H1 (cell line): ENCODE data around the gene SLC38A2. TPM values are rescaled to one million over a fixed set of nuclear protein-coding genes. Genes with fewer than 3 reads are reported as not detected.

Source experiments
- ASH2L ChIP-seq: fragments of 200-600, 300-600 bp; sonication (generic); IDR thresholded peaks from one replicate; pipeline ENCODE4 v1.7.1; 2017; ENCODE audit warnings: low read length
- BACH1 ChIP-seq: IDR thresholded peaks from 2 replicates; pipeline ENCODE4 v1.6.1; 2012; ENCODE audit warnings: low read length, improper control_type of control experiment
- CEBPB ChIP-seq: IDR thresholded peaks from 2 replicates; pipeline ENCODE4 v1.6.1; 2012; ENCODE audit warnings: low read depth, low read length
- CHD2 ChIP-seq: IDR thresholded peaks from 2 replicates; pipeline ENCODE4 v1.6.1; 2012; ENCODE audit warnings: low read length, improper control_type of control experiment
- CTBP2 ChIP-seq: IDR thresholded peaks from 2 replicates; pipeline ENCODE4 v1.7.0; 2011; ENCODE audit warnings: borderline replicate concordance, mild to moderate bottlenecking, moderate library complexity, mixed read lengths, low read length; ENCODE audit not compliant: insufficient read depth, insufficient read length
- EGR1 ChIP-seq: IDR thresholded peaks from 2 replicates; pipeline ENCODE4 v1.6.1; 2011; ENCODE audit warnings: low read depth, low read length, borderline replicate concordance
- EZH2 ChIP-seq: fragments of 200-600 bp; sonication (generic); IDR thresholded peaks from 2 replicates; pipeline ENCODE4 v1.7.1; 2012; ENCODE audit warnings: low read depth, mild to moderate bottlenecking, moderate library complexity, low read length, inconsistent platforms; ENCODE audit not compliant: severe bottlenecking
- GTF2F1 ChIP-seq: IDR thresholded peaks from 2 replicates; pipeline ENCODE4 v1.6.1; 2012; ENCODE audit warnings: low read depth, low read length, improper control_type of control experiment, borderline replicate concordance
- HDAC2 ChIP-seq, 2 experiments: fragments of 300-600 bp in 1 of 2; sonication (generic) in 1 of 2; IDR thresholded peaks; 2 replicates each; pipeline ENCODE4 v1.6.1; 2011 to 2012; ENCODE audit warnings: low read depth in 2 of 2, low read length in 2 of 2, mild to moderate bottlenecking in 2 of 2, moderate library complexity in 2 of 2, borderline replicate concordance in 1 of 2, inconsistent platforms in 1 of 2
- JUN ChIP-seq: IDR thresholded peaks from 2 replicates; pipeline ENCODE4 v1.6.1; 2011; ENCODE audit warnings: low read depth, mild to moderate bottlenecking, improper control_type of control experiment, low read length
- MAFK ChIP-seq: IDR thresholded peaks from 2 replicates; pipeline ENCODE4 v1.6.1; 2012; ENCODE audit warnings: low read depth, mild to moderate bottlenecking, improper control_type of control experiment, low read length
- MAX ChIP-seq: IDR thresholded peaks from 2 replicates; pipeline ENCODE4 v1.6.1; 2012; ENCODE audit warnings: inconsistent platforms
- PHF8 ChIP-seq: fragments of 200-600 bp; sonication (generic); conservative IDR thresholded peaks from 2 replicates; pipeline ENCODE4 v1.7.1; 2012; ENCODE audit warnings: low read depth, mild to moderate bottlenecking, inconsistent platforms, low read length, moderate library complexity
- POLR2A ChIP-seq, 2 experiments: IDR thresholded peaks; 1 replicate in 1 of 2; 2 replicates in 1 of 2; pipeline ENCODE4 v1.6.1; 2011; ENCODE audit warnings: low read depth in 2 of 2, low read length in 2 of 2, mild to moderate bottlenecking in 2 of 2; ENCODE audit errors: control extremely low read depth in 1 of 2
- SIN3A ChIP-seq, 2 experiments: IDR thresholded peaks in 1 of 2; conservative IDR thresholded peaks in 1 of 2; 2 replicates each; pipeline ENCODE4 v1.6.1; 2011 to 2012; ENCODE audit warnings: low read length in 2 of 2, improper control_type of control experiment in 1 of 2, low read depth in 1 of 2, mild to moderate bottlenecking in 1 of 2
- SIRT6 ChIP-seq: IDR thresholded peaks from one replicate; pipeline ENCODE4 v1.7.1; 2012; ENCODE audit warnings: low read length, inconsistent platforms
- TAF7 ChIP-seq: optimal IDR thresholded peaks from 2 replicates; pipeline ENCODE3; 2011; ENCODE audit warnings: low read depth, mild to moderate bottlenecking, inconsistent platforms, low read length, moderate library complexity, borderline replicate concordance
- TBP ChIP-seq: IDR thresholded peaks from 2 replicates; pipeline ENCODE4 v1.6.1; 2011; ENCODE audit warnings: low read depth, low read length, improper control_type of control experiment
- USF2 ChIP-seq: IDR thresholded peaks from 2 replicates; pipeline ENCODE4 v1.6.1; 2011; ENCODE audit warnings: low read length, improper control_type of control experiment
- YY1 ChIP-seq: IDR thresholded peaks from 2 replicates; pipeline ENCODE4 v1.6.1; 2011; ENCODE audit warnings: low read depth, mild to moderate bottlenecking, low read length
- polyA plus RNA-seq, 7 experiments: library from polyadenylated mRNA; depleted of rRNA in 3 of 7; stranded (reverse) in 5 of 7; unstranded in 2 of 7; fragments of >200 nt in 5 of 7; fragments of 200-250 nt in 2 of 7; gene quantifications; 1 replicate in 5 of 7; 2 replicates in 1 of 7; 4 replicates in 1 of 7; pipeline versions ENCODE4 v1.2.1 to v1.2.3, GENCODE V29; 2011 to 2013; ENCODE audit warnings: missing spikeins in 2 of 7, mixed read lengths in 2 of 7
- total RNA-seq: library from RNA; stranded (reverse); fragmentation: NEBNext Ultra II Directional; extraction: Animal tissue kit (Norgen Biotek cat#: 25700); gene quantifications from 2 replicates; pipeline ENCODE4 v1.2.1, GENCODE V29; 2021

SLC38A2 gene
- total and polyA plus RNA-seq, 2 of the 8 experiments (the other 6 are each of a cell fraction or from before 2014, with no cell fraction given): 163 to 684 TPM

- no peak for TF ChIP-seq EZH2
- TF ChIP-seq HDAC2 (IDR thresholded peaks at IDR 0.05; ENCODE audit: borderline replicate concordance in 1 of 2, low read depth in 2 of 2, low read length in 2 of 2): peak in 1 of 2 experiments; percentile 99; a peak in 3 of 4 replicates
- TF ChIP-seq JUN: no peak
- no peak for TF ChIP-seq CEBPB
- 0 out of 2 replicates have a peak, but pooled peaks have one; percentile 25 for TF ChIP-seq YY1
- TF ChIP-seq MAX: peak; percentile 86
- peak; percentile 51 for TF ChIP-seq CTBP2
- TF ChIP-seq EGR1: peak; percentile 15; the same call in 1 of the 2 replicates
- peak; percentile 57 to 72; a peak in 2 of 3 replicates for TF ChIP-seq POLR2A (IDR thresholded peaks at IDR 0.05; ENCODE audit: control extremely low read depth in 1 of 2, low read depth in 2 of 2, low read length in 2 of 2)
- no peak for TF ChIP-seq SIRT6
- TF ChIP-seq PHF8: peak; percentile 90
- TF ChIP-seq BACH1: peak; percentile 79
- no peak; the same call in 1 of the 2 replicates for TF ChIP-seq GTF2F1
- 0 out of 4 replicates have a peak, but pooled peaks of 1 of the 2 experiments have one; percentile 10 for TF ChIP-seq SIN3A (conservative IDR thresholded peaks at IDR 0.05 in 1 of 2, IDR thresholded peaks at IDR 0.05 in 1 of 2; ENCODE audit: low read depth in 1 of 2, low read length in 2 of 2)
- TF ChIP-seq MAFK: peak; percentile 8; the same call in 1 of the 2 replicates
- TF ChIP-seq TBP: peak; percentile 36; the same call in 1 of the 2 replicates
- TF ChIP-seq TAF7: peak; percentile 61
- peak; percentile 91 for TF ChIP-seq ASH2L
- TF ChIP-seq CHD2: peak; percentile 46; the same call in 1 of the 2 replicates
- TF ChIP-seq USF2: peak; percentile 60
These were observed 10.5 kb upstream of the SLC38A2 start (continued) for GRCh38 chr12:46382964-46383653.
